Camera-type eye (tissue), 1 donor: Measurements from ENCODE around the gene RTP5. TPM values are rescaled to one million over a fixed set of nuclear protein-coding genes. Genes with fewer than 3 reads are reported as not detected.

Experiments
- total RNA-seq: library from RNA; depleted of rRNA; stranded (reverse); fragments of >200 nt; gene quantifications from one replicate; pipeline ENCODE4 v1.2.3, GENCODE V29; 2014

The RTP5 gene
- total RNA-seq: not detected

DNA sequence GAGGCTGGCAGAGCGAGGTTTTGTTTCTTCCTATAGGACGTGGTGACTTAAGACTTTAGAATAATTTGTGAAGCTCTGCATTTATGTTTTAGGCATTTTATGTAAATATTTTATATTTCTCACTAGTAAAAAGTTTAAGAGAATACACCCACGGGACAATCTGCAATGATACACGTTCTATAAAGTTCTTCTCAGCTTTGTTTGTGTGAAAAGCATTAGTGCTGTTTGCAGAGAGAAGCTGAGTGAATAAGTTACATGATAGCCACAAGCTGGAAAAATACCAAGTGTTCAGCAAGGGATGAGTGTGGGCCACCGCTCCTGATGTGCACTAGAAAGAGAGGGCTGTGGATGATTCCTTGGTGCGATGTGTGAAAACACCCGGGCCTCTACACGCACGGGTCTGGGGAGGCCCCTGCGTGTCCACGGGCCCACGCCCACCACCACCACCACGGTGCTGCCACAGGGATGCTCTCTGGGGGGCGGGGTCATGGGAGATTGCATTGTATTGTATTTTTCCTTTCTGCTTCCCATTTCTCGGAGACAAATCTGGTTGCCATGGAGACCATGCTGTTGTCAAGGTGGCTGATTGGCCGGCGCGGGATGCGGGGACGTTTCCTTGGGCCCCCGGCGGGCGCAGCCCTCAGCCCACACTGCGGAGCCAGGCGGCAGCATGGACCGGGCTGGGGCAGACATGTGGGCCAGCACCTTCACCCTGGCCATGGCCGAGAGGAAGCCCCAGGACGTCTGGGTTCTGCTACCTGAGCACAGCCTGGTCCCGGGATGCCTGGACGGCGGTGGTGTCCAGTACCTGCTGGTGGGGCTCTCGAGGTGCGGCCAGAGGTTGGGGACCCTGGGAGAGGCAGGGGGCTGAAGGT is at the start of gene RTP5:
TSS of gene RTP5 (plus strand) at position 643 of the 875 bp plus-strand sequence. CDS start at position 671, 28 bp downstream.

DNA sequence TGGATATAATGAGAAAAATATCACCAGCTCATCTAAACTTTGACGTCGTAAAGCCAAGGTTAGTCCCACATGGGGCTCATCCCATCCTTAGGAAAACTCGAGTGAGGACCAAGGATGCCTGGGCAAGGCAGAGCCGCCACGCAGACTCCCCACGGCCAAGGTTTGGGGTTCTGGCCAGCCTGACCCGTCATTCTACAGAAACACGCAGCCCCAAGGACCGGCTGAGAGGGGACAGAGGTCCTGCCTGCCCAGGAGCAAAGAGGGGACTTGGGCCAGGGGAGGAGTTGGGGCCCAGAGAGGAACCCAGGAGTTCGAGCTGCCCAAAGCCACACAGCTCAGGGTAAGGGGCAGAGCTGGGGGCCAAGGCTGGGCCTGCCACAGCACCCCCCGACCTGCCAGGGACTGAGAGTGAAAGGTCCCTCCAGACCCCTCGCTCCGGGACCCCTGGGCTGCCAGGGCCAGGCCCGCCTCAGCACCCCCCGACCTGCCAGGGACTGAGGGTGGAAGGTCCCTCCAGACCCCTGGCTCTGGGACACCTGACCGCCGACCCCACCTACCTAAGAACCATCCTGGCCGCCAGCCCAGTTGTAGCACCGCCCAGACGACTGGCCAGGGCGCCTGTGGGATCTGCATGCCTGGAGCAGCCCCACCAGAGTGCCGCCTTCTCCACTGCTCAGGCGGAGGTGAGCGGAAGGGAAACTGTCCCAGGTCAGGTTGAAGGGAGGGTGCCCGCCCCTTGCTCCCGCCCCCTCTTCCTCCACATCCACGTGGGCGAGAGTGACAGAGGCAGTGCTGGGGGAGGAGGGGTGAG is 11.1 kb upstream of the RTP5 start, which contains the start of gene PDCD1:
TSS of gene PDCD1 (minus strand) at position 689 of the 811 bp plus-strand sequence. CDS start at position 633, 56 bp downstream.

Other genes starting within 250 kb of the RTP5 start
- gene THAP4, start 232.6 kb upstream of the RTP5 start, total RNA-seq: 23.9 TPM
- gene ATG4B, start 232.0 kb upstream of the RTP5 start, total RNA-seq: 112 TPM
- 24.2 TPM for gene DTYMK, start 182.9 kb upstream of the RTP5 start, total RNA-seq
- 56.8 TPM for gene ING5, start 167.7 kb upstream of the RTP5 start, total RNA-seq
- 27.2 TPM for gene D2HGDH, start 135.1 kb upstream of the RTP5 start, total RNA-seq
- 0.71 TPM for gene GAL3ST2, start 92.9 kb upstream of the RTP5 start, total RNA-seq
- gene NEU4, start 60.5 kb upstream of the RTP5 start, total RNA-seq: 0.66 TPM
- gene PDCD1, start 10.8 kb upstream of the RTP5 start, total RNA-seq: 0.16 TPM